Right lobe of liver (tissue), 6 donors: Measurements from ENCODE around the gene FOXP1. TPM values are rescaled to one million over a fixed set of nuclear protein-coding genes. Genes with fewer than 3 reads are reported as not detected.

Source experiments
- ATAC-seq, 4 donors: fragments of 200-7000 bp; cut with Tn5 transposase; one replicate each; pipeline ENCODE4 v1.9.1; 2020; ENCODE audit warnings: mild to moderate bottlenecking in 4 of 4, moderate library complexity in 4 of 4
- DNase-seq, 3 donors: peaks; one replicate each; pipeline ENCODE4 v3.0.0-alpha.2; 2020
- H3K27ac ChIP-seq, 3 donors: fragments of 200-600 bp; one replicate each; pipeline ENCODE4 v1.8.0; 2022
- H3K27me3 ChIP-seq, 2 donors: fragments of 200-600 bp; one replicate each; pipeline ENCODE4 v1.8.0; 2022
- H3K36me3 ChIP-seq, 4 donors: fragments of 200-600 bp; sonication (generic) in 1 of 4; one replicate each; pipeline versions ENCODE4 v1.5.1 to v1.8.0; 2017 to 2022; ENCODE audit warnings: control low read depth in 1 of 4
- H3K4me1 ChIP-seq, 4 donors: fragments of 200-600 bp; sonication (generic) in 1 of 4; one replicate each; pipeline versions ENCODE4 v1.5.1 to v1.8.0; 2017 to 2022; ENCODE audit warnings: control low read depth in 1 of 4
- H3K4me3 ChIP-seq, 3 donors: fragments of 200-600 bp; one replicate each; pipeline ENCODE4 v1.8.0; 2022
- H3K9me3 ChIP-seq, 4 donors: fragments of 200-600 bp; sonication (generic) in 1 of 4; one replicate each; pipeline versions ENCODE4 v1.5.1 to v1.8.0; 2017 to 2022; ENCODE audit warnings: control low read depth in 1 of 4
- CTCF ChIP-seq, 4 donors: fragments of 200-600 bp in 3 of 4; fragments of 450-650 bp in 1 of 4; IDR thresholded peaks; one replicate each; pipeline versions ENCODE4 v1.5.1 to v1.8.0; 2016 to 2022; ENCODE audit warnings: antibody characterized with exemption in 4 of 4, mild to moderate bottlenecking in 2 of 4
- POLR2A ChIP-seq: fragments of 450-650 bp; IDR thresholded peaks from one replicate; pipeline ENCODE4 v1.6.1; 2017; ENCODE audit warnings: antibody characterized with exemption, mild to moderate bottlenecking
- WGBS: methylation state at CpG from one replicate; pipeline ENCODE4 v1.1.6; 2018; ENCODE audit warnings: low coverage, low lambda C conversion rate; ENCODE audit not compliant: insufficient coverage; ENCODE audit errors: missing lambda C conversion rate; 5-methylcytosine and 5-hydroxymethylcytosine counted together
- intact Hi-C, 2 donors: fragments of 100-400 bp; cut with DNase I; formaldehyde crosslinking; loops; one replicate each; pipeline versions ENCODE4 v1.11.2 to v1.14.1; 2022
- total RNA-seq, 6 experiments: library from RNA; depleted of rRNA in 2 of 6; stranded (reverse); fragments of >200 nt in 2 of 6; fragmentation: NEBNext Ultra II Directional in 3 of 6; extraction: Animal tissue kit (Norgen Biotek cat#: 25700) in 3 of 6; gene quantifications; one replicate each; pipeline versions ENCODE4 v1.1.0 to v1.2.4, GENCODE V29; 2016 to 2023
- donor health status: DM: no; HTN: yes; CAD: no.
- donor health status: DM: no; HTN: no; CAD: no.
- donor health status: DM: no; HTN: no; CAD: no.
- donor health status: DM: no; HTN: yes; CAD: no.
- donor health status: DM: no; HTN: yes; CAD: no.

Gene FOXP1
- total RNA-seq, 6 experiments from 2014 or later: 26.7 to 47.7 (median 35.2) TPM

- Histone ChIP-seq H3K36me3 (no peaks in the 10 kb centered on the region), H3K9me3 (no peaks in the 10 kb centered on the region), H3K27ac (peak overlapping the region in 1 of 3 donors; percentile 1), H3K4me1 (peaks cover 0 to 24% (median 2%) of the 10 kb centered on the region in 4 donors), H3K27me3 (no peaks in the 10 kb centered on the region), H3K4me3 (no peak overlapping the region)
- TF ChIP-seq POLR2A: no peak
- TF ChIP-seq CTCF (IDR thresholded peaks at IDR 0.05): no peak
- intact Hi-C loops: no loop called here
- DNase-seq (no peak), ATAC-seq (no peak)
- WGBS: 75% methylated on average over 5 of the region's 5 CpGs
Measured at GRCh38 chr3:71202848-71203533, 380.5 kb downstream of the FOXP1 start.

- ATAC-seq: peak; percentile 82 to 89 (median 84)
- intact Hi-C loops: no loop called here
- Histone ChIP-seq H3K27ac (peak overlapping the region in 1 of 3 donors; percentile 14), H3K4me3 (no peak overlapping the region), H3K4me1 (peaks cover 0 to 16% (median 0%) of the 10 kb centered on the region in 4 donors), H3K27me3 (no peaks in the 10 kb centered on the region), H3K9me3 (no peaks in the 10 kb centered on the region), H3K36me3 (no peaks in the 10 kb centered on the region)
- peak; percentile 39 to 85 (median 67) for DNase-seq
- TF ChIP-seq CTCF (IDR thresholded peaks at IDR 0.05) (no peak), POLR2A (no peak)
- WGBS: 89% methylated on average over 1 of the region's 1 CpG
Measured at GRCh38 chr3:71201939-71202338, 381.6 kb downstream of the FOXP1 start.

GRCh38 chr3:71197841-71198565 is 385.5 kb downstream of the FOXP1 start:
- Histone ChIP-seq H3K4me1 (peaks cover 0 to 11% (median 0%) of the 10 kb centered on the region in 4 donors), H3K4me3 (no peak overlapping the region), H3K27ac (no peak overlapping the region), H3K9me3 (no peaks in the 10 kb centered on the region), H3K27me3 (no peaks in the 10 kb centered on the region), H3K36me3 (no peaks in the 10 kb centered on the region)
- WGBS: 95% methylated on average over 21 of the region's 21 CpGs
- ATAC-seq (no peak), DNase-seq (no peak)
- no peak for TF ChIP-seq CTCF (IDR thresholded peaks at IDR 0.05)
- intact Hi-C loops: no loop called here

GRCh38 chr3:71195492-71195891 is 388.0 kb downstream of the FOXP1 start:
- intact Hi-C loops: no loop called here
- no peak overlapping the region for H3K27ac ChIP-seq
- WGBS: 58% methylated on average over 5 of the region's 5 CpGs
- H3K4me3 ChIP-seq: no peak overlapping the region
- no peak for TF ChIP-seq CTCF (IDR thresholded peaks at IDR 0.05)
- no peak for TF ChIP-seq POLR2A
- ATAC-seq: no peak
- no peak for DNase-seq
- peaks cover 0 to 13% (median 0%) of the 10 kb centered on the region in 4 donors for H3K4me1 ChIP-seq
- no peaks in the 10 kb centered on the region for H3K9me3 ChIP-seq
- H3K36me3 ChIP-seq: no peaks in the 10 kb centered on the region
- H3K27me3 ChIP-seq: no peaks in the 10 kb centered on the region
